Mesothelial cell of epicardium (in vitro differentiated cells): ENCODE results near the gene PIGS. TPM values are rescaled to one million over a fixed set of nuclear protein-coding genes. Genes with fewer than 3 reads are reported as not detected.
"Not testable (repeated sequence)": the region's sequence is repeated elsewhere in the genome, so short reads cannot be mapped to it uniquely, and the experiment has no call there.

Experiments used
- DNase-seq, 2 experiments: peaks; one replicate each; pipeline ENCODE4 v3.0.0; 2021; ENCODE audit warnings: low spot score in 2 of 2; ENCODE audit not compliant: unreplicated experiment in 2 of 2
- H3K27ac Mint-ChIP-seq: 2 replicates; pipeline ENCODE4 v1.8.0; 2021; ENCODE audit warnings: mixed read lengths
- H3K27me3 Mint-ChIP-seq: 2 replicates; pipeline ENCODE4 v1.8.0; 2021; ENCODE audit warnings: low read depth, mixed read lengths
- H3K36me3 Mint-ChIP-seq: 2 replicates; pipeline ENCODE4 v1.8.0; 2021; ENCODE audit warnings: mixed read lengths
- H3K4me1 Mint-ChIP-seq: 2 replicates; pipeline ENCODE4 v1.8.0; 2021; ENCODE audit warnings: mixed read lengths
- H3K4me3 Mint-ChIP-seq: 2 replicates; pipeline ENCODE4 v1.8.0; 2021; ENCODE audit warnings: mild to moderate bottlenecking, moderate library complexity, mixed read lengths
- H3K9me3 Mint-ChIP-seq: 2 replicates; pipeline ENCODE4 v1.8.0; 2021; ENCODE audit warnings: mixed read lengths
- total RNA-seq: library from RNA; stranded (reverse); gene quantifications from 3 replicates; pipeline ENCODE4 v1.2.1, GENCODE V29; 2021
- TF ChIP-seq, protein P1 (sequence below): fragments of 200-600 bp; sonication (generic); IDR thresholded peaks from one replicate; pipeline ENCODE4 v1.5.0; 2021; ENCODE audit warnings: antibody characterized with exemption; ENCODE audit not compliant: unreplicated experiment

PIGS gene
- total RNA-seq, 1 donor from 2014 or later, result 80.7 TPM

- H3K27ac Mint-ChIP-seq, result no peak overlapping the region
- DNase-seq, result no peak
- peaks cover 5% of the 10 kb centered on the region for H3K36me3 Mint-ChIP-seq
- H3K9me3 Mint-ChIP-seq, result no peaks in the 10 kb centered on the region
- H3K4me1 Mint-ChIP-seq, result peaks cover 8% of the 10 kb centered on the region
- H3K4me3 Mint-ChIP-seq, result no peak overlapping the region
- H3K27me3 Mint-ChIP-seq, result no peaks in the 10 kb centered on the region
- TF ChIP-seq, protein P1, sequence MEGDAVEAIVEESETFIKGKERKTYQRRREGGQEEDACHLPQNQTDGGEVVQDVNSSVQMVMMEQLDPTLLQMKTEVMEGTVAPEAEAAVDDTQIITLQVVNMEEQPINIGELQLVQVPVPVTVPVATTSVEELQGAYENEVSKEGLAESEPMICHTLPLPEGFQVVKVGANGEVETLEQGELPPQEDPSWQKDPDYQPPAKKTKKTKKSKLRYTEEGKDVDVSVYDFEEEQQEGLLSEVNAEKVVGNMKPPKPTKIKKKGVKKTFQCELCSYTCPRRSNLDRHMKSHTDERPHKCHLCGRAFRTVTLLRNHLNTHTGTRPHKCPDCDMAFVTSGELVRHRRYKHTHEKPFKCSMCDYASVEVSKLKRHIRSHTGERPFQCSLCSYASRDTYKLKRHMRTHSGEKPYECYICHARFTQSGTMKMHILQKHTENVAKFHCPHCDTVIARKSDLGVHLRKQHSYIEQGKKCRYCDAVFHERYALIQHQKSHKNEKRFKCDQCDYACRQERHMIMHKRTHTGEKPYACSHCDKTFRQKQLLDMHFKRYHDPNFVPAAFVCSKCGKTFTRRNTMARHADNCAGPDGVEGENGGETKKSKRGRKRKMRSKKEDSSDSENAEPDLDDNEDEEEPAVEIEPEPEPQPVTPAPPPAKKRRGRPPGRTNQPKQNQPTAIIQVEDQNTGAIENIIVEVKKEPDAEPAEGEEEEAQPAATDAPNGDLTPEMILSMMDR, result no peak
Measured at GRCh38 chr17:28578246-28579195, 7.2 kb upstream of the PIGS start.

DNA sequence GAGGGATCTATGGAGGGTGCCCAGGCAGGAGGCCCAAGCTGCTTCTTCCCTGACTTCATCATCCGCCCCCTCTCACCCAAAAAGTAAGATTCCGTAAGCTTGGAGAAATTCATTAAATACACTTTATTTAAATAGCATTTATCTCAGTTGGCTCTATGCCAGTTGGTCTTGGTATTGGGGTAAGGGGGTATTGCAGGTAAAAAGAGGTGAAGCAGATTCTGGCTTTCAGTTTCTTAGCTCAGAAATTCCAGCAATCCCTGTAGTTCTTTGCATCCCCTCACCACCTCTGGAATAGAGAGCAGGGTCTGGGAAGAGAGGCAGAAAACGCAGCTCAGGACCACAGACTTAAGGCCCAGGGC is 6.1 kb upstream of the PIGS start:
- DNase-seq, result no peak
- peaks cover 8% of the 10 kb centered on the region for H3K4me1 Mint-ChIP-seq
- TF ChIP-seq, protein P1, result no peak
- H3K27ac Mint-ChIP-seq, result no peak overlapping the region
- H3K4me3 Mint-ChIP-seq, result peak overlapping the region; percentile 67
- no peaks in the 10 kb centered on the region for H3K9me3 Mint-ChIP-seq
- H3K27me3 Mint-ChIP-seq, result no peaks in the 10 kb centered on the region
- H3K36me3 Mint-ChIP-seq, result peaks cover 5% of the 10 kb centered on the region

DNA sequence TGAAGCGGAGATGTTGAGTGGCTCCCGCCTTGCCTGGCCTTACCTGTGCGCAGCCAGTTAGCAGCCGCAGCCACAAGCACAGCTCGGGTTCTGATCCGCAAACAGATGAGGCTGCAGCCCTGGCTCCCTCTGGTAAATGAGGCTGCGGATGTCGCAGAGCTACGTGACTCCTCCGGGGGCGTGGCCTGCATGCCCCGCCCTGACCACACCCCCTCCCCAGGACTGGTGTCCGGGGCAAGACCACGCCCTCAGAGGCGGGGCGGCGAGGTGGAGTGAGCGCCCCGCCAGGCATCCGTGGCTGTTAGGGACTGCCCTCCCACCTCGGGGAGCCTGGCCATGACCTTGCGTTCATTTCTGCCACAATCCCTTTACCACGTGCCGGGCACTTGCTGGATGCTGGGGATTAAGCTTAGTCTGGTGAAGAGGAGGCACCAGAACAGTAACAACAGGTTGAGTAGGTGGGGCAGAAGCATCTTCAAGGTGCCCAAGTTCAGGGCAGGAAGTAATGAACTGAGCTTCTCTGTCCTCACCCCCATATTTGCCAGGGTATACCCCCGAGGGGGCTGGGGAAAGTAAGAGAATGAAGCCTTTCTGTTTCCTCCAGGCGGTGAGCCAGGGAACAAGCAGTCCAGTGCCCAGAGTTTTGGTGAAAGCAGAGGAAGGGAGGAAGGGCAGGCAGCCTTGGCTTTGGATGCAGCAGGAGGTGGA is 5.6 kb upstream of the PIGS start, which contains the start of gene ALDOC:
Gene ALDOC (minus strand): TSS at position 138 of the 708 bp plus-strand sequence. CDS start 1,363 bp downstream, outside the sequence.
- Mint-ChIP-seq H3K36me3 (peaks cover 5% of the 10 kb centered on the region), H3K27ac (peak within 1 kb of the TSS; percentile 47)
- TF ChIP-seq, protein P1, result no peak

DNA sequence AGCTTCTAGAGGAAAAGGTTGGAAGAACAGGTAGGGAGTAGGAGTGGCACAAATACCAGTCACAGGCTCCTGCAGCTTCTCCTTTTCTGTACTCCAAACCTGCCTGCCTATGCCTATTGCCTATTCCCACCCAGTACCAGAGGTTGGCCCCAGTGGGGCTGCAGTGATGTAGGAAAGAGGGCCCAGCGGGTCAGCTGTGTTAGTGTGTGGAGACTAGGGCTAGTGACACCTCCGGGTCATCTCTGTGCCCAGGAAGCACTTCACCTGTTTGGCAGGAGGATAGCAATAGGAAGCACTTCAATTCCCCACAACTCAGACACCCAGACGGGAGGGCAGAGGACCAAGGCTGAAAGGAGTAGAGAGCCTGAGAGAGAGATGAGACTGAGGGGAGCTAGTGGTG is 4.7 kb upstream of the PIGS start:
- DNase-seq, H3K9me3 Mint-ChIP-seq, H3K27ac Mint-ChIP-seq: not testable (repeated sequence)

More for the DNA sequence above, 5.6 kb upstream of the PIGS start, which contains the start of gene ALDOC:
- Mint-ChIP-seq H3K9me3 (no peaks in the 10 kb centered on the region), H3K27me3 (no peaks in the 10 kb centered on the region), H3K4me1 (peaks cover 12% of the 10 kb centered on the region), H3K4me3 (peak within 1 kb of the TSS; percentile 67)
- DNase-seq, result peak; percentile 88 to 91

GRCh38 chr17:28575126-28575795 is 3.9 kb upstream of the PIGS start:
- Mint-ChIP-seq H3K27ac (no peak overlapping the region), H3K4me1 (peaks cover 21% of the 10 kb centered on the region), H3K9me3 (no peaks in the 10 kb centered on the region), H3K4me3 (no peak overlapping the region), H3K27me3 (no peaks in the 10 kb centered on the region), H3K36me3 (peaks cover 5% of the 10 kb centered on the region)
- no peak for DNase-seq
- TF ChIP-seq, protein P1, result no peak

More for the DNA sequence above, 4.7 kb upstream of the PIGS start:
- H3K27me3 Mint-ChIP-seq, H3K36me3 Mint-ChIP-seq: not testable (repeated sequence)
- peaks cover 16% of the 10 kb centered on the region for H3K4me1 Mint-ChIP-seq
- peak overlapping the region; percentile 67 for H3K4me3 Mint-ChIP-seq
